Activated CD4-positive, alpha-beta T cell treated with anti-CD3 and anti-CD28 coated beads for 4 hours (primary cell): ENCODE data around the gene TAF9.
A peak's percentile ranks its signal among the peaks of the same experiment; 100 is the strongest.
"Not testable (repeated sequence)": the region's sequence is repeated elsewhere in the genome, so short reads cannot be mapped to it uniquely, and the experiment has no call there.

Experiments
- DNase-seq, 2 donors: peaks; one replicate each; pipeline ENCODE4 v3.0.0-alpha.2; 2020

Gene TAF9

GRCh38 chr5:69369340-69370121 lies at the start of gene TAF9, which contains the start of the genes AK6 and RAD17:
Gene TAF9 (minus strand): TSS chr5:69369520. CDS start chr5:69365737, 3,783 bp downstream.
Gene AK6 (minus strand): TSS chr5:69369520. CDS start chr5:69369490, 30 bp downstream.
Gene RAD17 (plus strand): TSS chr5:69369818. CDS start chr5:69372209, 2,391 bp downstream.
- peak; percentile 88 to 91 for DNase-seq

- DNase-seq: no peak
Observed at GRCh38 chr5:69418554-69418953, 49.2 kb upstream of the TAF9 start.

- no peak for DNase-seq
Observed at GRCh38 chr5:69416699-69417098, 47.4 kb upstream of the TAF9 start.

GRCh38 chr5:69416180-69416579 lies 46.9 kb upstream of the TAF9 start:
- no peak for DNase-seq

- no peak for DNase-seq
Observed at GRCh38 chr5:69415584-69415958, 46.3 kb upstream of the TAF9 start.

GRCh38 chr5:69414885-69415583 lies 45.7 kb upstream of the TAF9 start, which contains the start of gene MARVELD2:
Gene MARVELD2 (plus strand): TSS chr5:69415116. CDS start chr5:69419386, 4,270 bp downstream.
- peak; percentile 33 to 50 for DNase-seq

- DNase-seq: no peak
Observed at GRCh38 chr5:69404659-69405330, 35.5 kb upstream of the TAF9 start.

GRCh38 chr5:69378376-69378775 lies 9.1 kb upstream of the TAF9 start:
- DNase-seq: no peak

- DNase-seq: no peak
Observed at GRCh38 chr5:69374911-69375446, 5.7 kb upstream of the TAF9 start.

GRCh38 chr5:69372394-69372793 lies 3.1 kb upstream of the TAF9 start:
- no peak for DNase-seq

GRCh38 chr5:69370335-69370734 lies 1.0 kb upstream of the TAF9 start:
- DNase-seq: not testable (repeated sequence)

- peak; percentile 35 to 48 for DNase-seq
Observed at GRCh38 chr5:69368458-69369339, 621 bp downstream of the TAF9 start.

- DNase-seq: no peak
Observed at GRCh38 chr5:69367697-69368279, 1.5 kb downstream of the TAF9 start.

GRCh38 chr5:69364850-69365249 lies 4.5 kb downstream of the TAF9 start:
- no peak for DNase-seq

GRCh38 chr5:69364414-69364813 lies 4.9 kb downstream of the TAF9 start:
- DNase-seq: no peak

GRCh38 chr5:69360442-69360841 lies 8.9 kb downstream of the TAF9 start:
- no peak for DNase-seq

- DNase-seq: no peak
Observed at GRCh38 chr5:69359699-69360098, 9.6 kb downstream of the TAF9 start.

- DNase-seq: no peak
Observed at GRCh38 chr5:69350664-69351063, 18.7 kb downstream of the TAF9 start.

- DNase-seq: no peak
Observed at GRCh38 chr5:69343083-69343482, 26.2 kb downstream of the TAF9 start.

GRCh38 chr5:69341520-69342161 lies 27.7 kb downstream of the TAF9 start:
- DNase-seq: no peak

GRCh38 chr5:69335341-69335935 lies 33.9 kb downstream of the TAF9 start:
- no peak for DNase-seq
